CD4-positive, alpha-beta T cell treated with Interleukin-4 for 4 hours (primary cell): ENCODE data around the gene TRAFD1.

Source experiments
- DNase-seq: peaks from one replicate; pipeline ENCODE4 v3.0.0-alpha.2; 2020

The TRAFD1 gene

GRCh38 chr12:112159146-112159541 is 33.8 kb downstream of the TRAFD1 start:
- no peak for DNase-seq

GRCh38 chr12:112160611-112161010 is 35.3 kb downstream of the TRAFD1 start:
- no peak for DNase-seq

GRCh38 chr12:112161711-112162110 is 36.4 kb downstream of the TRAFD1 start:
- no peak for DNase-seq

- no peak for DNase-seq
Measured at GRCh38 chr12:112162241-112162790, 37.0 kb downstream of the TRAFD1 start.

- no peak for DNase-seq
Measured at GRCh38 chr12:112163056-112163455, 37.7 kb downstream of the TRAFD1 start.

- no peak for DNase-seq
Measured at GRCh38 chr12:112163471-112163991, 38.2 kb downstream of the TRAFD1 start.

GRCh38 chr12:112164011-112164660 is 38.8 kb downstream of the TRAFD1 start:
- DNase-seq: no peak

- DNase-seq: no peak
Measured at GRCh38 chr12:112165624-112166023, 40.3 kb downstream of the TRAFD1 start.

GRCh38 chr12:112166051-112167015 is 41.0 kb downstream of the TRAFD1 start:
- no peak for DNase-seq

- DNase-seq: no peak
Measured at GRCh38 chr12:112167031-112167461, 41.7 kb downstream of the TRAFD1 start.

- DNase-seq: no peak
Measured at GRCh38 chr12:112167718-112168525, 42.6 kb downstream of the TRAFD1 start.

GRCh38 chr12:112168561-112168971 is 43.2 kb downstream of the TRAFD1 start:
- DNase-seq: no peak

- DNase-seq: no peak
Measured at GRCh38 chr12:112169161-112169872, 44.0 kb downstream of the TRAFD1 start.

GRCh38 chr12:112169966-112170365 is 44.6 kb downstream of the TRAFD1 start:
- DNase-seq: no peak

- DNase-seq: peak; percentile 26
Measured at GRCh38 chr12:112170376-112170775, 45.0 kb downstream of the TRAFD1 start.

GRCh38 chr12:112170971-112171596 is 45.7 kb downstream of the TRAFD1 start:
- DNase-seq: no peak

- no peak for DNase-seq
Measured at GRCh38 chr12:112172556-112173324, 47.4 kb downstream of the TRAFD1 start.

GRCh38 chr12:112175361-112176155 is 50.2 kb downstream of the TRAFD1 start:
- no peak for DNase-seq

- no peak for DNase-seq
Measured at GRCh38 chr12:112176321-112177010, 51.1 kb downstream of the TRAFD1 start.
